Right atrium auricular region (tissue), 2 donors: Measurements from ENCODE around the gene GUCY1B1. TPM values are rescaled to one million over a fixed set of nuclear protein-coding genes. Genes with fewer than 3 reads are reported as not detected.
A peak's percentile ranks its signal among the peaks of the same experiment; 100 is the strongest.
"Not testable (repeated sequence)": the region's sequence is repeated elsewhere in the genome, so short reads cannot be mapped to it uniquely, and the experiment has no call there.

Experiments used
- DNase-seq: peaks from one replicate; pipeline ENCODE4 v3.0.0-alpha.2; 2019; ENCODE audit warnings: low spot score
- H3K27ac ChIP-seq, 2 donors: fragments of 200-600 bp; sonication (generic); 1 replicate in 1 of 2; 2 replicates in 1 of 2; pipeline ENCODE4 v1.5.1; 2016 to 2019
- H3K27me3 ChIP-seq, 2 donors: fragments of 200-600 bp; sonication (generic); one replicate each; pipeline versions ENCODE4 v1.5.1 to v1.6.0; 2017 to 2019
- H3K36me3 ChIP-seq: fragments of 200-600 bp; sonication (generic); one replicate; pipeline ENCODE4 v1.5.1; 2016
- H3K4me1 ChIP-seq, 2 donors: fragments of 200-600 bp; sonication (generic); one replicate each; pipeline versions ENCODE4 v1.5.1 to v1.6.0; 2017 to 2019
- H3K4me3 ChIP-seq, 2 donors: fragments of 200-600 bp; sonication (generic); 1 replicate in 1 of 2; 2 replicates in 1 of 2; pipeline ENCODE4 v1.5.1; 2017 to 2019; ENCODE audit warnings: mild to moderate bottlenecking in 1 of 2, moderate library complexity in 1 of 2
- H3K9me3 ChIP-seq, 2 donors: fragments of 200-600 bp; sonication (generic); one replicate each; pipeline ENCODE4 v1.5.1; 2019
- CTCF ChIP-seq, 2 donors: fragments of 200-600 bp; sonication (generic); IDR thresholded peaks; one replicate each; pipeline ENCODE4 v1.5.1; 2019; ENCODE audit warnings: antibody characterized with exemption in 2 of 2
- total RNA-seq, 2 donors: library from RNA; depleted of rRNA; stranded (reverse); fragments of >200 nt; gene quantifications; one replicate each; pipeline ENCODE4 v1.1.0, GENCODE V29; 2016

The GUCY1B1 gene
- total RNA-seq, 2 donors from 2014 or later = 11.3 to 15.0 TPM

- Histone ChIP-seq H3K9me3 (no peaks in the 10 kb centered on the region), H3K27me3 (no peaks in the 10 kb centered on the region), H3K27ac (no peak overlapping the region), H3K36me3 (no peaks in the 10 kb centered on the region), H3K4me1 (no peaks in the 10 kb centered on the region), H3K4me3 (no peak overlapping the region)
- no peak for TF ChIP-seq CTCF (IDR thresholded peaks at IDR 0.05)
- DNase-seq = no peak
Measured at GRCh38 chr4:155794589-155795236, 35.9 kb downstream of the GUCY1B1 start.

GRCh38 chr4:155795991-155796390 lies 37.2 kb downstream of the GUCY1B1 start:
- Histone ChIP-seq H3K4me3 (no peak overlapping the region), H3K27ac (no peak overlapping the region), H3K36me3 (no peaks in the 10 kb centered on the region), H3K27me3 (no peaks in the 10 kb centered on the region), H3K4me1 (no peaks in the 10 kb centered on the region), H3K9me3 (no peaks in the 10 kb centered on the region)
- peak; percentile 2 to 39 for TF ChIP-seq CTCF (IDR thresholded peaks at IDR 0.05)
- no peak for DNase-seq

GRCh38 chr4:155797581-155797980 lies 38.8 kb downstream of the GUCY1B1 start:
- H3K36me3 ChIP-seq, H3K4me1 ChIP-seq, H3K27ac ChIP-seq, DNase-seq, H3K27me3 ChIP-seq, H3K9me3 ChIP-seq, H3K4me3 ChIP-seq: not testable (repeated sequence)

- Histone ChIP-seq H3K27ac (no peak overlapping the region), H3K27me3 (no peaks in the 10 kb centered on the region), H3K4me3 (no peak overlapping the region), H3K36me3 (peaks cover 14% of the 10 kb centered on the region), H3K9me3 (no peaks in the 10 kb centered on the region), H3K4me1 (no peaks in the 10 kb centered on the region)
- no peak for TF ChIP-seq CTCF (IDR thresholded peaks at IDR 0.05)
- no peak for DNase-seq
Measured at GRCh38 chr4:155799116-155799793, 40.4 kb downstream of the GUCY1B1 start.

- no peak for DNase-seq
- TF ChIP-seq CTCF (IDR thresholded peaks at IDR 0.05) = no peak
- H3K4me3 ChIP-seq = no peak overlapping the region
- peaks cover 19% of the 10 kb centered on the region for H3K36me3 ChIP-seq
- no peak overlapping the region for H3K27ac ChIP-seq
- H3K4me1 ChIP-seq = no peaks in the 10 kb centered on the region
- no peaks in the 10 kb centered on the region for H3K9me3 ChIP-seq
- H3K27me3 ChIP-seq = no peaks in the 10 kb centered on the region
Measured at GRCh38 chr4:155799794-155800123, 40.9 kb downstream of the GUCY1B1 start.

GRCh38 chr4:155800685-155801343 lies 42.0 kb downstream of the GUCY1B1 start:
- no peak for TF ChIP-seq CTCF (IDR thresholded peaks at IDR 0.05)
- Histone ChIP-seq H3K27me3 (no peaks in the 10 kb centered on the region), H3K4me1 (no peaks in the 10 kb centered on the region), H3K4me3 (no peak overlapping the region), H3K36me3 (peaks cover 27% of the 10 kb centered on the region), H3K27ac (no peak overlapping the region), H3K9me3 (no peaks in the 10 kb centered on the region)
- no peak for DNase-seq
